NCI-H69 (cell line): ENCODE measurements around the gene GOLGA8Q.
"Not testable (repeated sequence)": the region's sequence is repeated elsewhere in the genome, so short reads cannot be mapped to it uniquely, and the experiment has no call there.

ENCODE experiments used
- DNase-seq: peaks from one replicate; lab custom pipeline; 2025; lab: John Stamatoyannopoulos, UW

GOLGA8Q gene, protein sequence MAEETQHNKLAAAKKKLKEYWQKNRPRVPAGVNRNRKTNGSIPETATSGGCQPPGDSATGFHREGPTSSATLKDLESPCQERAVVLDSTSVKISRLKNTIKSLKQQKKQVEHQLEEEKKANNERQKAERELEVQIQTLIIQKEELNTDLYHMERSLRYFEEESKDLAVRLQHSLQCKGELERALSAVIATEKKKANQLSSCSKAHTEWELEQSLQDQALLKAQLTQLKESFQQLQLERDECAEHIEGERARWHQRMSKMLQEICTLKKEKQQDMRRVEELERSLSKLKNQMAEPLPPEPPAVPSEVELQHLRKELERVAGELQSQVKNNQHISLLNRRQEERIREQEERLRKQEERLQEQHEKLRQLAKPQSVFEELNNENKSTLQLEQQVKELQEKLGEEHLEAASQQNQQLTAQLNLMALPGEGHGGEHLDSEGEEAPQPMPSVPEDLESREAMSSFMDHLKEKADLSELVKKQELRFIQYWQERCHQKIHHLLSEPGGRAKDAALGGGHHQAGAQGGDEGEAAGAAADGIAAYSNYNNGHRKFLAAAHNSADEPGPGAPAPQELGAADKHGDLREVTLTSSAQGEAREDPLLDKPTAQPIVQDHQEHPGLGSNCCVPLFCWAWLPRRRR

DNA sequence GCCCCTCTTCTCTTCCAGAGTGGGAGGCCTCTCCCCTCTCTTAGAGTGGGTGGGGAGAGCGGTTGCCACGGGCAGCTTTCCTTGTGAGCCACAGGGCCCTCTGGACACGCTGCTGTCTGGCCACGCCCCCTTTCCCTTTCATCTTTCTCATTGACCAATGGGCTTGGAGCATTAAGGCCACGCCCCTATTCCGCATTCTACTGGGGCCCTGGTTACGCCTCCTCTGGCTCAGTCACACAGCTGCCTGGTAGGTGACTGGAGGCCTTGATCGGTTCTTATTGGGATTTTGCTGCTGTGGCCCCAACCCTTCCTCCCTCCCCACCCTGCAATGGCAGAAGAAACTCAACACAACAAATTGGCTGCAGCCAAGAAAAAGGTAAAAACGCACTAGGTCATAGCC is at the start of gene GOLGA8Q:
TSS of gene GOLGA8Q (plus strand) at position 301 of the 400 bp plus-strand sequence. CDS start at position 329, 28 bp downstream.
- not testable (repeated sequence) for DNase-seq

DNA sequence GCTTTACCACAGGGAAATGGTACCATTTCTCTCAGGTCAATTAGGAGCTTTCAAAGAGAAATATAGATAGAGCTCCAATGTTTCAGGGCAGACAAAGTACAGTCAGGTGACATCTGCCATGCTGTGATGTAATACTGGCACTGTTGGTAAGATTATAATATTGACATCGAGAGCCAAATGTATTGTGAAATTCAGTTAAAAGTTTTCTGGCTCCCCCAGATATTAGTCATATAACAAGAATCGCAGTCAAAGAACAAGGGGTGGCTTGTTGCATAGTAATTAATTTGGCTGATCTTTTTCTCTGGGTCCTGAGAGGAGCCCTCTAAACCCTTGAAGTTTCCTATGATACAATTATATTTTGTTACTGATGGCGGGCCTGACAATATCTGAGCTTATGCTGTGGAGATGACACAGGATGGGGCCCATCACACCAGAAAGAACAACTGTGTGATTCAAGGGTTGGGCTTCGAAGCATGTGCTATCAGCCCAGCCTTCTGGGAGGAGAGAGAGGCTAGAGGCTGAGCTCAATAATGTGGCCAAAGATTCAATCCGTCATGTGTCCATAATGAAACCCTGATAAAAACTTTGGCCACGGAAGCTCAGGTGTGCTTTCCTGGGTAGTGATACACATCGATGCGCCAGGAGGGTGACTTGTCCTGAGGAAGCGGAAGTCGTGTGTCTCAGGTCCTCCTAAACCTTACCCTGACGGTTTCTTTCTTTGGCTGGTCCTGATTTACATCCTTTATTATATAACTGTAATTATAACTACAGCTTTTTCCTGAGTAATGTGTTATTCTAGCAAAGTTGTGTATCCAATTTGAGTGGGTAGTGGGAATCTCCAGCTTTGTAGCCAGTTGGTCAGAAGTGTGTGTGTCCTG is 48.7 kb upstream of the GOLGA8Q start:
- DNase-seq = not testable (repeated sequence)

DNA sequence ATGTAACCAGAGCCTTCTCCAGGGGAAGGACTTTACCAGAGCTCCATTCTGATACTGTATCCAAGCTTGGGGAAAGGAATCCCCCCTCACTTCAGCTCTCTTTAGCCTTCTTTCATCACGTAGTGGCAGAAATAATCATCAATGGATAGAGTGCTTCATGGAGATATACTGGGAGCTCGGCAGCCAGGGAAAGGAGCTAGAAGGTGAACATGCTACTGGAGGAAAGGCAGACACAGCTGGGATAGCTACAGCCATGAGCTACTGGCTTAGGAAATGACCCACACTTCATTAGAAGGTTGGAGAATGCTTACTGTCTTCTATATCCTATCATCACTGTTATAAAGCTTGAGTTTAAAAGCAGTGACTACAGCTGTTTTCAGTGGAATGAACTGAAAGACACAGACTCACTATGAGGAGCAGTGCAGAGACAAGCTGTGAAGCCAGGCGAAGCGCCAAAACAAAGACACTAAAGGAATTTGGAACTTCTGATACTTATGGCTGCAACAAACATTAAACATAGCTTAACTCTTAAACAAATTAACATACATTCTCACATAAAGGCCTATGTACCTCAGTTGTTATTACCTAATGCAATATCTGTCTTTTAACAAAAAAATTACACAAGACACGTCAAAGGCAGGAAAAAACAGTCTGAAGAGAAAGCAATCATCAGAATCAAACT is 47.5 kb upstream of the GOLGA8Q start:
- DNase-seq = not testable (repeated sequence)

DNA sequence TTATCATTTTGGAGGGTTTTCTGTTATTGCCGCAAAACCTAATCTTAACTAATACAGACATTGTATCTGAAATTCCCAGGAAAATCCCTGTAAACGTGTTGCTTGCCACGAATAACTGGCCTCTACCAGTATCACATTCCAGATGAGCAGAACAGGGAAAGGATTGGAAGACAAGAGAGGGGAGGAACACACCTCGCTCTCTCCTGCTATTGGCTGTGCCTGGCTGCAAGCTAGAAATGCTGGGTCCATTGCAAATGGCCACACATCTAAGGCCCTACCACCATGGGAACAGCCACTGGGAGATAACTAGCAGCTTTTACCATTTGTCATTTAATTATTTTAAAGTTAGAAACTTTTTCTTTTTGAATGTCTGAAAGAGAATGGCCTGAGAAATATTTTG is 37.3 kb upstream of the GOLGA8Q start:
- DNase-seq = not testable (repeated sequence)

DNA sequence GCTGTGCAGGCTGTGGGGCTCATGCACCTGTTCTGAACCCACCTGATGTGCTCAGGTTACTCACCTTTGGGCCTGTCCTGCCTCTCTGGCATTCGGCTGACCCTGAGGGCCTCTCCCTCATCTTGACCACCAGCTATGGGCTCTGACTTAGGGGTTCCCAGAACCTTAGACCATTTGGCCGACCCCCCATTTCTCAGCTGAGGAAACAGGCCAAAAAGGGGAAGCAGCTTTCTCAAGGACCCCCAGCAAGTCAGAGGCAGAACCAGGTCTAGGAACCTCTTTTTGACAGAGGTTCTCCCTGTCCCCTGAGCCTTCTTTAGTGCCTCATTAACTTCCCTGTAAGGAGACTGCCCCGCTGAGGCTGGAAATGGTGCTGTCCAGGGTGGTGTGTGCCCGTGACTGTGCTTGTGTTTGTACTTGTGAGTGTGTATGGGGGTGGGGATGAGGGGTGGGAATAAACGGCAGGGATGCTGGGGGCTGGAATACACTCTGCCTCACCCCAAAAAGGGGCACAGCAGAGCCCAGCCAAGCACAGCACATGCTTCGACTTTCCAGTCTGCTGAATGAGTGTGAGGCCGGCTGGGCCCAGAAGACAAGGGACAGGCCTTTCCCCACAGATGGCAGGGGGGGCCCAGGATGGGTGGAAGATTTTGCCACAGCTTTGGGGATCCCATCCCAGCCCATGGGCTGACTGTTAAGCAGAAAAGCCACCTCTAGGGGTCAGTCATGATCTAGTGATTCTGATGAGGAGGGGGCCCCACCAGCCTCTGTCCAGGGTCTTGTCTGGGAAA is 28.2 kb upstream of the GOLGA8Q start:
- not testable (repeated sequence) for DNase-seq

DNA sequence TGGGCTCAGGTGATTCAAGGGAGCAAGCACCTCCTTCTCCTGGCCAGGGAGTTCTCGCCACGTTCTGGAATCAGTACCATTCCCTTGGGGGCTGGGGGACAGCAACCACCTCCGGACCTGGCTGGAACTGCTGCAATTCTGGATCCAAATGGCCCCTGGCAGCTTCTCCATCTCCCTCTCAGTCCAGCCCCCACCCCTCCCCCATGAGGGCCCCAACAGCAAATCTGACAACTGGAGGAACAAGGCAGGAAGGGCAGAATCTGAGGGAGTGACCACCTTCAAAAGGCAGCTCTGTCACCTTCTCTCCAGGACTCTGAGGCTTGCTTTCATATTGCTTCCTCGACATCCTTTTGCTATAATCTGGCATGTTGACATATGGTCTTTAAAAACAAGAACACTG is 25.9 kb upstream of the GOLGA8Q start:
- not testable (repeated sequence) for DNase-seq

DNA sequence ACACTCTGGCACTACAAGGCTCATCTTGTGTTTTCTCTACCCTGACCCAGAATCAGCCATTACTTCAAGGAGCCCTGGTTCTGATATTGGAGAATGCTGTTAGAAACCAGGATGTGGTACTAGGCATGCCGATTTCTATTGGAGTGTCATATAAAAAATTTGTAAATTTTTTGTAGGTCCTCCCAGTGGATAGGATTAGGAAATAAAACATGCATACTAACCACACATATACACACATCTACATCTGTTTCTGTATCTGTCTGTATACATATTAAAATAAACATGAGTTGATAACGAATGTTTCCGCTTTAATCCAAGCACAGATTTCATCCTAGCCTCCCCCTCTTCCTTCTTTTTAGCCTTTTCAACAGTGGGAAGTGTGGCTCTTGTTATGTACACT is 22.8 kb upstream of the GOLGA8Q start:
- DNase-seq = not testable (repeated sequence)

DNA sequence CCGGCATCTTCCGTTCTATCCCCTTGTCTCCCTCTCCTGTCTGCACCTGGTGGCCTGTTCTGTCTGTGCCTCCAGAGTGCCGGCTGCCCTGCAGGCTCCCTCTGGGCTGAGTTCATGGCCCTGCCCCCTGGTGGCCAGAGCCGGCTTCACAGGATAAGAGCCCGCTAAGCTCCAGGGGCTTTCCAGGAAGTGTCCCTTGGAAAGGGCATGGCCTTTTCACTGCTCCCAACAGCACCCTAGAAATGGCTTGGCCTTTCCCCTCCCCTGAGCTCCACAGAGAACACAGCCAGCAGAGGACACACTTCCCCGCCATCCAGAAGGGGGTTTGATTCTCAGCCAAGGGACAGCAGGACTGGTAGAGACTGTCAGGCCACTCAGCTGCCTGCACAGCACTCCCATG is 15.1 kb downstream of the GOLGA8Q start:
- not testable (repeated sequence) for DNase-seq

DNA sequence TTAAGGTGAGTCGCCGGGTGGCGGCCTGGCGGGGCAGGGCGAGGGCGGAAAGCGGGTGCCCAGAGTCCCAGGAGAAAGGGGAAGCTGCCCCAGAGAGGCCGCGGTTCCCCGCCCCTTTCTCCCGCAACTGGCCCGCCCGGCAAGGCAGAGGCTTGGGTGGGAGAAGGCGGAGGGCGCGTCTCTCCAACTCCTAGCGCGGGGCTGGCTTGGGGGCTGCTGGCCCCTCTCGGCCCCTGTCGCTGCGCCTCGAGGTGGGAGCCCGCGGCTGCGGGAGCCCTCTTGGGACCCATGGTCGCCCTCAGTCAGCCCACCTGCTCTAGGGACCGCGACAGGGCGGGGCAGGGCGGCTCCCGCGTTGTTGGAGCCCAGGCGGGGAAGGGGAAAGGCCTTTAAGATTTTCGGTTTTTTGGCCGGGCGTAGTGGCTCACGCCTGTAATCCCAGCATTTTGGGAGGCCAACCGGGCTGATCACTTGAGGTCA is 21.2 kb downstream of the GOLGA8Q start:
- not testable (repeated sequence) for DNase-seq

DNA sequence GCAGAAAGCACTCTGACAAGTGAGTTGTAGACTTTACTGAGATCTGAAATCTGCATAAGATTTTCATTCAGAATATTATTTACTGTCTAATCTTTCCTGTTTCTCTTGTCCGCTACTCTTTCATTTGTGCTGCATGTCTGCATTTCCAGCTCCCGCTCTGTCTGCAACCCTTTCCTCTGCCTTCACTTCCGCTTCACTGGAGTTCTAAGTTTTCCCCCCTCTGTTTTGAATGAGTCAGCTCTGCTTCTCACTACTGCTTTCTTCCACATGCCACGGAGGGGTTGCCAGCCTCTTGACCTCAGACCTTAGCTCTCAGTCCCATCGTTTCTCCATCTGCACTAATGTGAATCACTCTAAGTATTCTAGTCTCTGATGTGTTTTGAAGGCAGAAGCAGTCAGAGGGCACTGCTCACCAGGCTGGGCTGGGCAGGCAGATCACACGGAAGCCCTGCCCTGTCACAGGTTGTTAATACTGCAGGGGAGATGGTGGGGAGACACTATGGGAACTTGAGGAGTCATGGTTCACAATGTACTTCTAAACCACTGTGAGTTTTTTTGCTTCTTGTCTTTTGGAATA is 27.6 kb downstream of the GOLGA8Q start:
- not testable (repeated sequence) for DNase-seq

DNA sequence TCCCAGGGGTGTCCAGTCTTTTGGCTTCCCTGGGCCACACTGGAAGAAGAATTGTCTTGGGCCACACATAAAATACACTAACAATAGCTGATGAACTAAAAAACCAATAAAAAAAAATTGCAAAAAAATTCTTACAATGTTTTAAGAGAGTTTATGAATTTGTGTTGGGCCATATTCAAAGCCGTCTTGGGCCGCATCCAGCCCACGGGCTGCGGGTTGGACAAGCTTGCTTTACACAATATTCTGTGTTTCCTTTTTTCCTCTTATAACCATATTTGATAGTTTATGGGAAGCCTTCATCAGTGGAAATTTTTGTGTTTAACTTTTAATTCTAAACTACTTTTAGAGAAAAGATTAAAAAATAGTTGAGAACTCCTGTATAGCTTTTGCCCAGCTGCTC is 28.9 kb downstream of the GOLGA8Q start:
- DNase-seq = not testable (repeated sequence)

DNA sequence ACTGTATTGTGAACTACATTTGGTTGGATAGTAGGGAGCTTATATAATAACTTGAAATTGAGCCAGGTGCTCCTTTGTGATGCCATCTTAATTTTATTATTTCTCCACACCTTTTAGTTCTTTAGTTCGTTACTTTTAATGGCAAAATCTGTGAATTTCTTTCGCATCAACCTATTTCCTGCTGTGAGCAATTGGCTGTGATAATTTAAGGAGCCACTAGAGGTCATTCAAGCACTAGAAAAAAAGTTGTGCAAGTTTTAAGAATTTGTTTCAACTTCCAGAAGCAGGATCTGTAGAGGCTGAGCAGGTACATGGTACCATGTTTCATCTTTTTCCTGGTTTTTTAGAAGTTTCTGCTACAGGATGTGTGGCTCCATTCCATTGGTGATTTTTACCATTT is 47.1 kb downstream of the GOLGA8Q start:
- not testable (repeated sequence) for DNase-seq

DNA sequence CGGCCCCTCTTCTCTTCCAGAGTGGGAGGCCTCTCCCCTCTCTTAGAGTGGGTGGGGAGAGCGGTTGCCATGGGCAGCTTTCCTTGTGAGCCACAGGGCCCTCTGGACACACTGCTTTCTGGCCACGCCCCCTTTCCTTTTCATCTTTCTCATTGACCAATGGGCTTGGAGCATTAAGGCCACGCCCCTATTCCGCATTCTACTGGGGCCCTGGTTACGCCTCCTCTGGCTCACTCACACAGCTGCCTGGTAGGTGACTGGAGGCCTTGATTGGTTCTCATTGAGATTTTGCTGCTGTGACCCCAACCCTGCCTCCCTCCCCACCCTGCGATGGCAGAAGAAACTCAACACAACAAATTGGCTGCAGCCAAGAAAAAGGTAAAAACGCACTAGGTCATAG is 51.9 kb downstream of the GOLGA8Q start, which contains the start of gene GOLGA8H:
TSS of gene GOLGA8H (plus strand) at position 233 of the 400 bp plus-strand sequence. CDS start at position 331, 98 bp downstream.
- not testable (repeated sequence) for DNase-seq
